Endodermal cell (in vitro differentiated cells): ENCODE data around the gene TTC8. TPM values are rescaled to one million over a fixed set of nuclear protein-coding genes. Genes with fewer than 3 reads are reported as not detected.

Source experiments
- DNase-seq: peaks from one replicate; pipeline ENCODE4 v3.0.0-alpha.2; 2017
- H3K27ac ChIP-seq: 2 replicates; pipeline ENCODE4 v1.5.1; 2013; ENCODE audit warnings: mild to moderate bottlenecking, low read depth, low read length, moderate library complexity
- H3K27me3 ChIP-seq: 2 replicates; pipeline ENCODE4 v1.6.1; 2013; ENCODE audit warnings: mild to moderate bottlenecking, low read length, moderate library complexity; ENCODE audit not compliant: insufficient read depth, control insufficient read depth, poor library complexity, severe bottlenecking
- H3K36me3 ChIP-seq: 2 replicates; pipeline ENCODE4 v1.7.0; 2013; ENCODE audit warnings: mild to moderate bottlenecking, low read length, moderate library complexity; ENCODE audit not compliant: control insufficient read depth, insufficient read depth
- H3K4me1 ChIP-seq: one replicate; pipeline ENCODE4 v1.7.0; 2013; ENCODE audit warnings: low read length; ENCODE audit not compliant: control insufficient read depth, insufficient read depth
- H3K4me3 ChIP-seq: 2 replicates; pipeline ENCODE4 v1.5.1; 2013; ENCODE audit warnings: mild to moderate bottlenecking, low read length, moderate library complexity
- H3K9ac ChIP-seq: 2 replicates; pipeline ENCODE4 v1.6.1; 2013; ENCODE audit warnings: mild to moderate bottlenecking, low read length, moderate library complexity; ENCODE audit not compliant: poor library complexity, severe bottlenecking; ENCODE audit errors: extremely low read depth
- H3K9me3 ChIP-seq: 2 replicates; pipeline ENCODE4 v1.6.1; 2013; ENCODE audit warnings: mild to moderate bottlenecking, low read length, moderate library complexity; ENCODE audit not compliant: control insufficient read depth
- H3K27ac Mint-ChIP-seq: 2 replicates; pipeline ENCODE4 v1.8.0; 2020; ENCODE audit warnings: mixed read lengths
- H3K27me3 Mint-ChIP-seq: 2 replicates; pipeline ENCODE4 v1.8.0; 2021; ENCODE audit warnings: mild to moderate bottlenecking, mixed read lengths; ENCODE audit not compliant: insufficient read depth
- H3K36me3 Mint-ChIP-seq: 2 replicates; pipeline ENCODE4 v1.8.0; 2020; ENCODE audit warnings: low read depth, mixed read lengths
- H3K4me1 Mint-ChIP-seq: 2 replicates; pipeline ENCODE4 v1.8.0; 2020; ENCODE audit warnings: mixed read lengths
- H3K4me3 Mint-ChIP-seq: 2 replicates; pipeline ENCODE4 v1.8.0; 2020; ENCODE audit warnings: mild to moderate bottlenecking, moderate library complexity, mixed read lengths
- H3K9me3 Mint-ChIP-seq: 2 replicates; pipeline ENCODE4 v1.8.0; 2020; ENCODE audit warnings: mild to moderate bottlenecking, mixed read lengths
- CTCF ChIP-seq: fragments of 200-600 bp; sonication (generic); conservative IDR thresholded peaks from 2 replicates; pipeline ENCODE4 v1.5.0; 2021; ENCODE audit warnings: antibody characterized with exemption, mild to moderate bottlenecking
- WGBS, 2 experiments: methylation state at CpG; one replicate each; pipeline versions ENCODE4 v1.1.5 to v1.1.7; 2013; ENCODE audit warnings: missing lambda C conversion rate in 2 of 2, mixed read lengths in 1 of 2; ENCODE audit not compliant: insufficient coverage in 1 of 2, insufficient read length in 1 of 2; 5-methylcytosine and 5-hydroxymethylcytosine counted together
- total RNA-seq, 2 donors: library from RNA; stranded (reverse); fragmentation: NEBNext Ultra II Directional in 1 of 2; extraction: Animal tissue kit (Norgen Biotek cat#: 25700) in 1 of 2; gene quantifications; 2 replicates in 1 of 2; 3 replicates in 1 of 2; pipeline ENCODE4 v1.2.1, GENCODE V29; 2021

Gene TTC8
- total RNA-seq, 2 donors from 2014 or later, result 25.6 to 33.4 TPM

DNA sequence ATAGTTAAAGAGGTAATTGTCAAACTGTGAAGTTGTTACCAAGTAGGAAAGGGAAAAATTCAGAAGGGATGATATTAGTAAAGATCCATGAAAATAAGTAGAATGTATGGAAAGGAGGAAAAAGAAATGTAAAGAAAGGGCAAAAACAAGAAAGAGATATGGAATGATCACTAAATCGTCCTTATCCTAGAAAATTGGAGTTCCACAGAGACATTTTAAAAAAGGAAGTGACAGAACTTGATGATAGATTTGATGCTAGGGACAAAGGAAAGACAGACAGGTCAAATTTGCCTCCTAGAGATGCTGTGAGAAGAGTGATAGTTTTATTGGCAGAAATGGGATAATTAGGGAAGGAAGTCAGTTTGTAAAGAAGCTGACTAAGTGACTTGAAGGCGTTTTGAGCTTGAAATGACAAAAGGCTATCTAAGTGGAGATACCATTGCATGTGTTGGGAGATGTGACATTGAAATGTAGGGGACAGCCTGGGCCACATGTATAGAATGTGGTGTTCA, 20.6 kb downstream of the TTC8 start:
- H3K27me3 ChIP-seq, result no peaks in the 10 kb centered on the region
- WGBS, 2 experiments, result 83 to 87% methylated on average over 2 of the region's 2 CpGs
- DNase-seq, result no peak
- no peak overlapping the region for H3K9ac ChIP-seq
- no peaks in the 10 kb centered on the region for H3K4me1 ChIP-seq
- Mint-ChIP-seq H3K36me3 (peaks cover 14% of the 10 kb centered on the region), H3K27ac (no peak overlapping the region), H3K4me3 (no peak overlapping the region), H3K4me1 (no peaks in the 10 kb centered on the region), H3K9me3 (no peaks in the 10 kb centered on the region), H3K27me3 (no peaks in the 10 kb centered on the region)
- no peaks in the 10 kb centered on the region for H3K9me3 ChIP-seq
- no peak overlapping the region for H3K4me3 ChIP-seq
- no peak for TF ChIP-seq CTCF
- peaks cover 15% of the 10 kb centered on the region for H3K36me3 ChIP-seq
- no peak overlapping the region for H3K27ac ChIP-seq

DNA sequence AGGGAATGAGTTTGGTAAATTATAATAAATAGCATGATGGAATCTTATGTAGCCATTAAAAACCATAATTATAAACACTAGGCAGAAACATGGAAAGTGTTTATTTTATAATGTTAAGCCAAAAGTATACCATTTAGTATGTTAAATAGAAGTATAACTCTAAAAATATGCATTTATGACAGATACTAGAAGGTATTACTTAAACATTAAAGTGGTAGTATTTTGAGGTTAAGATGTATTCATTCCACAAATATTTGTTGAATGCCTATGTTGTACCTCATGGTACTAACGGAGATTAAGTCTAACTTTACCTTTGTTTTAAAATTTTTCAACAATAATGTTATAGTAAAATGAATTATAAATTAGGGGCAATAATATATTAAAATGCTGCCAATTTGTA, 24.1 kb downstream of the TTC8 start:
- Histone ChIP-seq H3K9me3 (no peaks in the 10 kb centered on the region), H3K4me3 (no peak overlapping the region), H3K27ac (no peak overlapping the region), H3K9ac (no peak overlapping the region), H3K4me1 (no peaks in the 10 kb centered on the region), H3K36me3 (peaks cover 15% of the 10 kb centered on the region), H3K27me3 (no peaks in the 10 kb centered on the region)
- Mint-ChIP-seq H3K4me1 (peaks cover 11% of the 10 kb centered on the region), H3K27ac (no peak overlapping the region), H3K36me3 (peaks cover 14% of the 10 kb centered on the region), H3K9me3 (no peaks in the 10 kb centered on the region), H3K27me3 (no peaks in the 10 kb centered on the region), H3K4me3 (no peak overlapping the region)
- no peak for TF ChIP-seq CTCF
- WGBS, 2 experiments, result no CpG with 5 or more reads among the region's 1 CpG
- DNase-seq, result no peak

DNA sequence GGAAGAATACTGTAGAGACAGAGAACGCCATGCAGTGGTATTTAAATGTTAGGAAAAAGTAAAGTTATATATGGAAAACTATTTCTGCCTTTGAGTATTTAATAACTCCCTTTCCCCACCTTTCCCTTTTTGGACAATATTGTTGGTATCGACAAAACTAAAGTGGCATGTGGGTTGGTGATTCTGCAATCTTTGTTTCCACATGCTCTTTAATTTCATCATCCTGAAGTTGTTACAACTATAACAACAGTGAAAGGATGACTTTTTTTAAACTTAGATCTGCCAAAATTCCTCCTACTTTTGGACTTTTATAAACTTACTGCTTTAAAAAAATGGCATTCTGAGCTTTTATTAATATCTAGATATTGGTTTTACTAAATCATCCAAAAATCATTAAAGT, 25.3 kb downstream of the TTC8 start:
- H3K27ac ChIP-seq, result no peak overlapping the region
- no peak for TF ChIP-seq CTCF
- Mint-ChIP-seq H3K27ac (no peak overlapping the region), H3K4me3 (no peak overlapping the region), H3K4me1 (peaks cover 11% of the 10 kb centered on the region), H3K9me3 (no peaks in the 10 kb centered on the region), H3K36me3 (peaks cover 15% of the 10 kb centered on the region), H3K27me3 (no peaks in the 10 kb centered on the region)
- no peaks in the 10 kb centered on the region for H3K9me3 ChIP-seq
- WGBS, 2 experiments, result 100% methylated on average over 1 of the region's 2 CpGs; no CpG with 5 or more reads in 1 of the 2 experiments
- H3K4me1 ChIP-seq, result no peaks in the 10 kb centered on the region
- H3K27me3 ChIP-seq, result no peaks in the 10 kb centered on the region
- no peak overlapping the region for H3K9ac ChIP-seq
- no peak overlapping the region for H3K4me3 ChIP-seq
- peaks cover 15% of the 10 kb centered on the region for H3K36me3 ChIP-seq
- DNase-seq, result no peak
